ENCODE measurements around the gene WNT4.

WNT4 gene

GRCh38 chr1:22128392-22128791 is 14.5 kb downstream of the WNT4 start:
- no peak for DNase-seq

DNA sequence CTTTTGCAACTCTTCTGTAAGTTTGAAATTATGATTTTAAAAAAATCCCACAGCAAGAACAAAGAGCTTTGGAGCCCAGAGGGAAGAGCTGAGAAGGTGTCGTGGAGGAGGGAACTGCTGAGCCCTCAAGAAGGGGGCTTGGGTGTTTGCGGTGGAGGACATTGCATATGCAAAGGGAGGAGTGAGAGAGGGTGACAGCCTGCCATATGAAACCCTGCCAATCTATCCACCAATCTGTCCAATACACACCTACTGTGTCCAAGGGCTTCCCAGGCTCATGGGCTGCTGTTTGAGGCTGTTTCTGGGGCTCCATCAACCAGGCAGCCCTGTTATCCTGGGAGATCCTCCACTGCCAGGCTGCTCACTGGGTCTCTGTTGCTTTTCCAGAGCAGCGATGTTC is 15.2 kb downstream of the WNT4 start:
- DNase-seq, result no peak

DNA sequence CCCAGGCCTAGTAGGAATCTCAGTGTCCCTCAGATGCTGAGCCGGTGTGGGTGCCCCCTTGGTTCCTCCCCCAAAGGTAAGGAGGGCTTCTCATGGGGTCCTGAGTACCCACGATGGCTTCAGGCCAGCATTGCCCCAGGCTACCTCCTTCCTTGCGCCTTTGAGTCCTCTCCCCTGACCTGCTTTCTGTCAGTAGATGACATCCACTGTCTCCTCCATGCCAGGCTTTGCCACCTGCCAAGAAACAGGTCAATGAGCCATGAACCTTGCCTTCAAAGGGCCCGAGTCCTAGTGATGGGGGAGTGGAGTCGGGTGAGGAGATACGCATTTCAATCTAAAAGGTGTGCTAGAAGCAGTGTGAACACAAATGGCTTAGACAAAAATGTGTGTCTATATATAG is 15.6 kb downstream of the WNT4 start:
- no peak for DNase-seq

- DNase-seq, result no peak
These were observed 16.4 kb downstream of the WNT4 start for GRCh38 chr1:22126531-22126930.

GRCh38 chr1:22124592-22125229 is 18.2 kb downstream of the WNT4 start:
- no peak for DNase-seq

DNA sequence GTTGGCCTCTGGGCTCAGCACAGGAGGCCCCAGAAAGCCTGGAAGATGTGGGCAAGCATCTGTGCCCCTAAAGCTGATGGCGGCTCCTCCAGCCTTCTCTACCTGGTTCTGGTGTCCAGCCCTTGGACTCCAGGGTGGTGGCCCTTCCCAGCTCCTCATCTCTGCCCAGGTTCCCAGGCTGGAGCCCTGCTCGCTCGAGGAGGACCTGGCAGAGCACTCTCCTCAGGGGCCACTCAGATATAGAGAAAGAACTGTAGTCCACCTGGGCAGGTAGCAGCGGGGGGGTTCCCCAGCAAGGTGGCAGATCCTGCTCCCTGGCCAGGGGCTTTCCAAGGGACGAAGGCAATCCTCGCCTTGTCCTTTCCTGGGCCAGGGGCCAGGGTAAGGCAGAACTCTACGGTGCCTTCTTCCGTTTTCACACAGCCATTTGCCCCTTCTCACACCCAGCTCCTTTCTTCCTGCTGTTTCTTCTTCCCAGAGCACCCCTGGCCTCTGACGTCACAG is 18.9 kb downstream of the WNT4 start:
- no peak for DNase-seq

DNA sequence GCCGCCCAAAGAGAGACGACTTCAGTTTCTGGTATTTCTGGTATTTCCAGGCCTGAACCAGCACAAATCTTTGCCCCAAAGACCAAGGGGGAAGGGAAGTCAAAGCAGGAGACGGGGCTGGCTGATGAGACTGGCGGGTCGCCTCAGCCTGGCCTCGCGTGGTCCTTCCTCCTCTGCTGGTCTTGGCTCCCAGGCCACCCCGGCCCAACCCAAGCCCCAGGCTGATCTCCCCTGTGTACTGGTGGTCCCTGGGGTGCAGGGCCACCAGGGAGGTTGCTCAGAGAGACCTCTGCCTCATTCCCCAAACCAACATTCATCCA is 19.9 kb downstream of the WNT4 start:
- DNase-seq, result no peak

DNA sequence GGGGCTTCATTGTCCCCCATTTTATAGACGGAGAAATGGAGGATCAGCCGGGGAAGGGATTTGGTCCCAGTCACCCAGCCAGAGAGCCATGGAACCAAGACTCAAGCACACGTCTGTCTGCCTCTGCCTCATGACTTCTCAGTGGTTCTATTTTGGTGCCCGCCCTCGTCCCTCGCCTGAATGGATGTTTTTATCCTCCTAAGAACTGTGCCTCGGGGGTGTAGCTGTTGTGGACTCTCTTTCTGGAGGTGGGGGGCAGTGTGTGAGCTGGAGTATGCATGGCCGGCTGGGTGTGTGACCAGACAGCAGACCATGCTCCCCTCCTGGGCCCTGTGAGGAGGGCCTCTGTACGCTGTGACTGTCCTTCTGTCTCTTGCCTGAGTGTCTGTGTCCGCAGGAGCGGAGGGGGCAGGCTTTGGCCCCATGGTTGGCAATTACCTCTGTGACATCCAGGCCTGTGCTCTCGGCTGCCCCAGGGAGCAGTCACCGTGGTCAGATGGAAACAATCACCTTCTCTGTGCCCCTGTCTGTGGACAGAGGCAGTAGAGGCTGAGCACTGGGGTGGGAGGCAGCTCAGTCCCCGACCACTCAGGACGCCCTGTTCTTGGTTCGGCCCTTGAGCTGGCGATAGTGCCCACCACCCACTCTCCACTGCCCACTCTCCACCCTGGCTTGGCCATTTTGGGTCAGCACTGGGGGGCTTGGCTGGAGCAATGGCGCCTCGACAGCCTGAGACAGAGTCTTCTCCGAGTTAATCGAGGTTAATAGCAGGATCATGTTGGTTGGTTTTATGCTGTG is 20.4 kb downstream of the WNT4 start:
- DNase-seq, result no peak

GRCh38 chr1:22121421-22121911 is 21.4 kb downstream of the WNT4 start:
- DNase-seq, result no peak

GRCh38 chr1:22120469-22120790 is 22.5 kb downstream of the WNT4 start:
- no peak for DNase-seq

DNA sequence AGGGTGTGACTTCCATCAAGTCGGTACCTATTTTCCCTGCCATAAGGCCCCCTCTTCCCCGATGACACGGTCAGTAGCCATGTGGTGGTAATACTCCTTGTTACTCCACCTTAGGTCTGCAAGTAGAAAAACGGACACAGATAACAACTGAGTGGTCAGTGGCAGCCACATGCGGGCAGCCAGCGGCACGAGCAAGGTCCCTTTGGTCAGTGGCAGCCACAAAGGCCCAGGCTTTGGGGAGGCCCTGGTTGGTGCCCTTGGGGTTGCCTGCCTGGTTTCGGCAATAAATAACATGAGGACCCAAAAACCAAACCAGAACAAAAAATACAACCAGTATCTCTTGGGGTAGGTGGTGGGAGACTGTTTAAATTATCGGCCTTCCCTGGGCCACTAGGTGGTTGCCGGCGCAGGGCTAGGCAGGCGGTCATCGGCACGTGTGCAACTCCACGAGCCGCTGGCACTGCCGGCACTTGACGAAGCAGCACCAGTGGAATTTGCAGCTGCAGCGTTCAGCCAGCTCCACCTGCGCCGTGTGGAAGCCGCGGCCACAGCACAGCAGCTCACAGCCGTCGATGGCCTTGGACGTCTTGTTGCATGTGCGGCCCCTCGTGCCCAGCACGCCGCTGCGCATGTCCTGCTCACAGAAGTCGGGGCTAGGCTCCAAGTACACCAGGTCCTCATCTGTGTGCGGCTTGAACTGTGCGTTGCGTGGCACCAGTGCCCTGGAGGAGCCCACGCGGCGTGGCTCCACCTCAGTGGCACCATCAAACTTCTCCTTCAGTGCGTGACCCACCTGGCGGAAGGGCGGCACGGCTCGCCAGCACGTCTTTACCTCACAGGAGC is 23.1 kb downstream of the WNT4 start:
- no peak for DNase-seq

- no peak for DNase-seq
These were observed 24.5 kb downstream of the WNT4 start for GRCh38 chr1:22118291-22118992.

DNA sequence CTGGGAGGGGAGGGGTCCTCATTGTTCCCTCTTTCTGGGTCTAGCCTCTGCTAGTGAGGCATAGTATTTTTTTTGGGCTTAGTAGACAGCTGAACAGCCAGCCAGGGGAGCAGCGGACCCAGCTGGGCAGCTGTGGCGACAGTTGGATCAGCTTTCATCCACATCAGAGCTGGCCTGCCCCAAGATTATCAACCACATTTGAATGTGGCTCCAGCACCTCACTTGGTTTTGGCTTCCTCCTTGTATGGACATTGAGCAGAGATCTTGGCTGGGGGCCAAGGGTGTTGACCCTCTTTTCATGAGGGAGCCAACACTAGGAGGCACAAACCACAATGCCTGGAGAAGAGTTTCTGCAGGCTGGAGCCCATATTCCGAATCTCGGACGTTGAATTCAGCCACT is 25.0 kb downstream of the WNT4 start:
- DNase-seq, result no peak

GRCh38 chr1:22117238-22117637 is 25.7 kb downstream of the WNT4 start:
- no peak for DNase-seq

GRCh38 chr1:22115286-22115685 is 27.6 kb downstream of the WNT4 start:
- no peak for DNase-seq

DNA sequence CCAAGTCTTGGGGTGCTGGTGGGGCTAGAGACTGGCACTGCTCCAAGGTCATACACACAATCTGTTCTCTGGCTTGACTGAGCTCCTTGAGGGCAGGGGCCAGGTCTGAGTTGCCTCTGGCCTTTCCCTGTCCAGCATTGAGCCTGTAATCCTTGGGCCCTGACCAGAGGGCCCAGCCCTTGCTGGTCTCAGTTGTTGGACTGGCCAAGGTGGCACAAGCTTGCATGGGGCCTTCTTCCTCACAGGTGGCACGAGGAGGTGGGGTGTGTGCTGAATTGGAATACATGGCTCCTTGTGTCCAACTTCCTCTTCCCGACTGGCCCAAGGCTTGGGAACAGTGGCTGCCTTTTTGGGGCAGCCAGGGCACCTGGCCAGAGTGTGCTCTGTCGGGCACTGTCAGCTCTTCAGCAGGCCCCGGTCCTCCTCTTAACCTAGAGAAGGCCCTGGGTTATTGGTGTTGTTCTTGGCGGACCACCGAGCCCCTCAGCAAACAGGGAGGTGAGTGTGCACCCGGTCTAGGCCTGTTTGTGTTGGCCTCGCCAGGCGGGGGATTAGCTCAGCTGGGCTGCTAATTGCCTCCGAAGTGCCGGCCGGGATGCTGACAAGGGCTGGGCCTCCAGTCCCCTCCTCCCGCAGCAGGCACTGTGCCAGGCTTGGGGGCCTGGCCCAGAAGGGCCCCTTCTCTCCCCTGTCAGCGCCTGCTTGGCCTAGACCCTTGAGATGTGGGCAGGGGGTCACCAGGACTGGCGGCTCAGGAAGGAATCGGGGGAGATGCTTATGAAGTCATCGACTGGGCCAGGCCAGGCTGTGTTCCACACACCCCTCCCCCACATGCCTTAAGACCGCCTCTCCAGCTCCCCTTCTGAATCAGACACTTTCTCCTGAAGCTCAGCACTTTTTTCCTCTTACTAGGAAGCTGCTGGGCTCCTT is 28.5 kb downstream of the WNT4 start:
- no peak for DNase-seq

DNA sequence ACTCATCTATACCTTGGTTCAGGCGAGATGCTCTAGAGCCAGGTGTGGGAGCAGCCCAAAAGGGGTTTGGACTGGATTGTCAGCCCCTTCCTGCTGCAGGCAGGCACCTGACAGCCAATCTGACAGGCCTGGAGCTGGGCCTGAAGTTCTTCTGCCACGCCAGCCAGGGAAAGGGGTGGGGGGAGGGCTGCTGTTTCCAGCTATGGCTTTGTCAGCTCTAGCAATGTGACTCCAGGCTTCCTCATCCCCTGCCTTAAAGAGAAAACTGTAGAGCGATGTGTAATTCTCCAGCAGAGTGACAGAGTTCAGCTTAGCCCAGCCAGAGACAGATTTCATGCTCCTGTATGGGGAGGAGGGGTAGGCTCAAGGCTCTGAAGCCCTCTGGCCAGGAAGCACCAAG is 30.3 kb downstream of the WNT4 start:
- DNase-seq, result no peak

GRCh38 chr1:22111620-22112019 is 31.3 kb downstream of the WNT4 start:
- DNase-seq, result no peak

- no peak for DNase-seq
These were observed 31.8 kb downstream of the WNT4 start for GRCh38 chr1:22111115-22111514.

DNA sequence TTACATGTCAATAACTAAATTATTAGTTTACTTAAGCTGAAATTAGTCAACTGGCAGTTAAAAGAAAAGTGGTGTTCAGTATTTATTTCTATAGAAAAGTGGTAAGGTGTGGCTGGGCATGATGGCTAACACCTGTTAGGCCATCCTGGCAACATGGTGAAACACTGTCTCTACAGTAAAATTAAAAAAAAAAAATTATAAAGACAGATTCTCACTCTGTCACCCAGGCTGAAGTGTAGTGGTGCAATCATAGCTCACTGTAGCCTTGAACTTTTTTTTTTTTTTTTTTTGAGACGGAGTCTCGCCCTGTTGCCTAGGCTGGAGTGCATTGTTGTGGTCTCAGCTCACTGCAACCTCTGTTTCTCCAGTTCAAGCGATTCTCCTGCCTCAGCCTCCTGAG is 32.9 kb downstream of the WNT4 start:
- no peak for DNase-seq

- no peak for DNase-seq
These were observed 34.4 kb downstream of the WNT4 start for GRCh38 chr1:22108339-22109105.
